ENCODE measurements around the gene KCMF1.

The KCMF1 gene

GRCh38 chr2:84970868-84971509 lies at the start of gene KCMF1:
KCMF1 (plus strand) TSS chr2:84971161; CDS start chr2:84971452, 291 bp downstream.
- Mint-ChIP-seq H3K4me3 (peak within 1 kb of the TSS; percentile 97), H3K9me3 (no peaks in the 10 kb centered on the region), H3K27ac (peak within 1 kb of the TSS; percentile 100), H3K36me3 (ENCODE audit: low read depth) (peaks cover 46% of the 10 kb centered on the region), H3K4me1 (ENCODE audit: low read depth) (peaks cover 60% of the 10 kb centered on the region), H3K27me3 (no peaks in the 10 kb centered on the region)

GRCh38 chr2:84923009-84923408 lies 48.0 kb upstream of the KCMF1 start:
- Mint-ChIP-seq H3K9me3 (no peaks in the 10 kb centered on the region), H3K4me1 (ENCODE audit: low read depth) (peaks cover 73% of the 10 kb centered on the region)

GRCh38 chr2:84924173-84925106 lies 46.5 kb upstream of the KCMF1 start:
- Mint-ChIP-seq H3K4me3 (peak overlapping the region; percentile 95), H3K4me1 (ENCODE audit: low read depth) (peaks cover 58% of the 10 kb centered on the region), H3K36me3 (ENCODE audit: low read depth) (no peaks in the 10 kb centered on the region), H3K27me3 (no peaks in the 10 kb centered on the region), H3K9me3 (no peaks in the 10 kb centered on the region), H3K27ac (peak overlapping the region; percentile 94)

More at GRCh38 chr2:84923009-84923408, 48.0 kb upstream of the KCMF1 start:
- H3K4me3 Mint-ChIP-seq = no peak overlapping the region
- no peaks in the 10 kb centered on the region for H3K36me3 Mint-ChIP-seq (ENCODE audit: low read depth)
- peak overlapping the region; percentile 36 for H3K27ac Mint-ChIP-seq
- no peaks in the 10 kb centered on the region for H3K27me3 Mint-ChIP-seq

GRCh38 chr2:84925336-84925723 lies 45.6 kb upstream of the KCMF1 start:
- Mint-ChIP-seq H3K27ac (peak overlapping the region; percentile 96), H3K36me3 (ENCODE audit: low read depth) (no peaks in the 10 kb centered on the region), H3K9me3 (no peaks in the 10 kb centered on the region), H3K27me3 (no peaks in the 10 kb centered on the region), H3K4me1 (ENCODE audit: low read depth) (peaks cover 54% of the 10 kb centered on the region), H3K4me3 (peak overlapping the region; percentile 95)

GRCh38 chr2:84925724-84926376 lies 45.1 kb upstream of the KCMF1 start:
- no peaks in the 10 kb centered on the region for H3K27me3 Mint-ChIP-seq
- peaks cover 56% of the 10 kb centered on the region for H3K4me1 Mint-ChIP-seq (ENCODE audit: low read depth)
- H3K36me3 Mint-ChIP-seq (ENCODE audit: low read depth) = no peaks in the 10 kb centered on the region
- peak overlapping the region; percentile 96 for H3K27ac Mint-ChIP-seq
- no peaks in the 10 kb centered on the region for H3K9me3 Mint-ChIP-seq
- peak overlapping the region; percentile 95 for H3K4me3 Mint-ChIP-seq

- Mint-ChIP-seq H3K27me3 (no peaks in the 10 kb centered on the region), H3K36me3 (ENCODE audit: low read depth) (no peaks in the 10 kb centered on the region), H3K4me3 (peak overlapping the region; percentile 95), H3K4me1 (ENCODE audit: low read depth) (peaks cover 66% of the 10 kb centered on the region), H3K27ac (peak overlapping the region; percentile 96), H3K9me3 (no peaks in the 10 kb centered on the region)
Measured at GRCh38 chr2:84927275-84927627, 43.7 kb upstream of the KCMF1 start.

GRCh38 chr2:84931384-84931821 lies 39.6 kb upstream of the KCMF1 start:
- Mint-ChIP-seq H3K27ac (no peak overlapping the region), H3K9me3 (no peaks in the 10 kb centered on the region), H3K27me3 (no peaks in the 10 kb centered on the region)

GRCh38 chr2:84938194-84938879 lies 32.6 kb upstream of the KCMF1 start:
- peak overlapping the region; percentile 76 for H3K4me3 Mint-ChIP-seq
- peaks cover 4% of the 10 kb centered on the region for H3K36me3 Mint-ChIP-seq (ENCODE audit: low read depth)
- H3K4me1 Mint-ChIP-seq (ENCODE audit: low read depth) = peaks cover 71% of the 10 kb centered on the region
- H3K9me3 Mint-ChIP-seq = no peaks in the 10 kb centered on the region
- no peaks in the 10 kb centered on the region for H3K27me3 Mint-ChIP-seq
- H3K27ac Mint-ChIP-seq = peak overlapping the region; percentile 100

More at GRCh38 chr2:84931384-84931821, 39.6 kb upstream of the KCMF1 start:
- Mint-ChIP-seq H3K4me3 (no peak overlapping the region), H3K36me3 (ENCODE audit: low read depth) (no peaks in the 10 kb centered on the region), H3K4me1 (ENCODE audit: low read depth) (peaks cover 44% of the 10 kb centered on the region)

GRCh38 chr2:84939426-84940087 lies 31.4 kb upstream of the KCMF1 start:
- Mint-ChIP-seq H3K27ac (peak overlapping the region; percentile 100), H3K27me3 (no peaks in the 10 kb centered on the region), H3K4me1 (ENCODE audit: low read depth) (peaks cover 83% of the 10 kb centered on the region), H3K9me3 (no peaks in the 10 kb centered on the region), H3K36me3 (ENCODE audit: low read depth) (peaks cover 4% of the 10 kb centered on the region), H3K4me3 (peak overlapping the region; percentile 76)

- Mint-ChIP-seq H3K36me3 (ENCODE audit: low read depth) (peaks cover 8% of the 10 kb centered on the region), H3K4me1 (ENCODE audit: low read depth) (peaks cover 88% of the 10 kb centered on the region), H3K27ac (peak overlapping the region; percentile 100), H3K4me3 (peak overlapping the region; percentile 76), H3K9me3 (no peaks in the 10 kb centered on the region), H3K27me3 (no peaks in the 10 kb centered on the region)
Measured at GRCh38 chr2:84940088-84940470, 30.9 kb upstream of the KCMF1 start.

- peaks cover 92% of the 10 kb centered on the region for H3K4me1 Mint-ChIP-seq (ENCODE audit: low read depth)
- no peak overlapping the region for H3K4me3 Mint-ChIP-seq
- no peaks in the 10 kb centered on the region for H3K27me3 Mint-ChIP-seq
- H3K27ac Mint-ChIP-seq = peak overlapping the region; percentile 40
- peaks cover 10% of the 10 kb centered on the region for H3K36me3 Mint-ChIP-seq (ENCODE audit: low read depth)
- H3K9me3 Mint-ChIP-seq = no peaks in the 10 kb centered on the region
Measured at GRCh38 chr2:84940831-84941412, 30.0 kb upstream of the KCMF1 start.

GRCh38 chr2:84942166-84942565 lies 28.8 kb upstream of the KCMF1 start:
- H3K9me3 Mint-ChIP-seq = no peaks in the 10 kb centered on the region
- H3K27me3 Mint-ChIP-seq = no peaks in the 10 kb centered on the region
- peak overlapping the region; percentile 95 for H3K27ac Mint-ChIP-seq
- H3K4me1 Mint-ChIP-seq (ENCODE audit: low read depth) = peaks cover 91% of the 10 kb centered on the region
- no peak overlapping the region for H3K4me3 Mint-ChIP-seq
- H3K36me3 Mint-ChIP-seq (ENCODE audit: low read depth) = peaks cover 10% of the 10 kb centered on the region

- Mint-ChIP-seq H3K4me3 (peak overlapping the region; percentile 65), H3K36me3 (ENCODE audit: low read depth) (peaks cover 10% of the 10 kb centered on the region), H3K9me3 (no peaks in the 10 kb centered on the region), H3K4me1 (ENCODE audit: low read depth) (peaks cover 90% of the 10 kb centered on the region), H3K27ac (peak overlapping the region; percentile 95), H3K27me3 (no peaks in the 10 kb centered on the region)
Measured at GRCh38 chr2:84942964-84943421, 28.0 kb upstream of the KCMF1 start.
